SKM-1 treated with dmso at 0.1 percent for 144 hours (cell line): Measurements from ENCODE around the gene THBS2.

ENCODE experiments used
- DNase-seq: peaks from one replicate; lab custom pipeline; 2025; ENCODE audit not compliant: unreplicated experiment; lab: John Stamatoyannopoulos, UW

Gene THBS2

DNA sequence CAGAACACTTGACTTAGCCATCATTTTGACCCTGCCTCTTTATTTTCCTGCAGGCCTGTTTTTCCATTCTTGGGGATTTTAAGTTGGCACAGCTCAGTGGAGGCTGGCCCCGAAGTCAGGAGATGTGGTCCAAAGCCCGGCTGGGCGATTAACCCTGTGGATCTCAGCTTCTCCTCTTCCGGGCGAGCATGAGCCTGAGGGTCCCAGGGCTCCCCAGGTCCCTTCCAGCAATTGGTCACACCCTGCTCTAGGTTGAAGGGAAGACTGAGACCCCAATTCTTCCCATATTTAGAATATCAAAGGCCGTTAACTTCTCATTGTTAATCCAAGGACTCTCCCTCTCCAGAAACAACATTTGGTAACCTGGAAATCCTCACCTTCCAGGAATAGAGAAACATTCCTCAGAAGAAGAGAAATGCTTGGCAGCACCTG lies 2.3 kb downstream of the THBS2 start:
- DNase-seq, result no peak

DNA sequence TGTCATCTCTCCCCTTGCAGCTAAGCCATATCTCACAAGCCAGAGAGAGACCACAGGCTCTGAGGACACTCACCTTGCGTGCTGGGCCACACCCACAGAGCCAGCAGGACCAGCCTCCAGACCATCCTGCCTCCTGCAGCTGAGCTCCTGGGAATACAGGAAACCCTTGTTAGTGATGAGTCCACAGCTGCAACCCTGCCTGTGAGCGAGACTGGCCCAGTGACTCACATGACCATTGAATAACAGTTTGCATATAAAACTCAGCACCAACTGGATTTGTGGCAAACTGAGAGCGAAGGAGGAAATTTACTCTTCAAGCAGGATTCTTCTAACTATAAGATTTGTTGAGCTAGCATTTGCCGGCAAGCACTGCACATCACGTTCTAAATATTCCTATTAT lies 3.0 kb downstream of the THBS2 start:
- DNase-seq, result no peak

DNA sequence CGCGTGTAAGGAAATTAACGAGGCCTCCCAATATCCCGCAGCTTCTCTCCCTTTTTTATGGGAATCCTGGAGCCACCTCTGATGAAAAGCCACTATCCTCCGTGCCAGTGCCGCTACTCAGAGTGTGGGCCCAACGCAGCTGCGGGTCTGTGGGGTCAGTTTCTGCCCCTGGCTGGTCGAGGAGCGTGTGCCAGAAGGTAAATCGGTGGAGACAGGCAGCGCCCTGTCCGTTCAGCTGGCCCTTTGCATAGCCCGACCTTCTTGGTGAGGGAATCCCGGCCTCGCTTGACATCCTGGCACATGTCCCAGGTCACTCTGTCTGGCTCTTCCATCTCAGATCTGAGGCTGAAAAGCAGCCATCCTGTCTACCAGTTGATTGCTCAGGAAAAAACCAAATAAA lies 4.6 kb downstream of the THBS2 start:
- no peak for DNase-seq

DNA sequence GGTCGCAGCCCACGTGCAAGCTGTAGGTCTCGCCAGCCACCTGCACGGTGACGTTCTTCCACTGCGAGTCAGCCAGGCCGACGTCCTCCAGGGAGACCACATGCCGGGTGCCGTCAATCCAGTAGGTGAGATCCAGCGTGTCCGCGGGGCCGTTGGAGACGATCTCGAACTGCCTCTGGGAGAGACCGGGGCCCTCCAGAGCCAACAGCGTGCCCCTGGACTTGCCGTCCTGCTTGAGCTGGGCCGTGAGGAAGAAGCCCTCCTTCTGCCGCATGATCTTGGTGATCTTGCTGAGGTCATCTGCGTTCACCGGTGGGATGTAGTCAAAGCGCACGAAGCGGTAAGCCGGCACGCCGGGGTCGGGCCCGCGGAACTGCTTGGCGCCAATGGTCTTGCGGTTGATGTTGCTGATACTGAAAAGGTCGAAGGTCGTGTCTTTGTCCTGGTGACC lies 5.1 kb downstream of the THBS2 start:
- no peak for DNase-seq

DNA sequence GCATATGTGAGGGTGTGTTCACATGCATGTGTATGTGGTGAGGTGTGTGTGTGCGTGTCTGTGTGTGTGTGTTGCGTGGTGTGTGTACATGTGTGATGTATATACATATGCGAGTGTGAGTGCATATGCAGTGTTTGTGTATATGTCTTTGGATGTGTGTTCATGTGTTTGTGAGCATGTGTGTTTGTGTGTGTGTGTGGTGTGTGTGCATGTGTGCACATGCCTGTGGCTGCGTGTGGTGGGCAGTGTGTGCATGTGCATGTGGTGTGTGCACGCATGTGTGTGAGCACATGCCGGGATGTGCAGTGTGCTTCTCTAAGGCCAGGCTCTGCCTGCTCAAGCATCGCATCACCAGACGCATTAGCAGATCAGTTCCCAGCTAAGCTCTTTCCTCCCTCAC lies 5.7 kb downstream of the THBS2 start:
- no peak for DNase-seq

DNA sequence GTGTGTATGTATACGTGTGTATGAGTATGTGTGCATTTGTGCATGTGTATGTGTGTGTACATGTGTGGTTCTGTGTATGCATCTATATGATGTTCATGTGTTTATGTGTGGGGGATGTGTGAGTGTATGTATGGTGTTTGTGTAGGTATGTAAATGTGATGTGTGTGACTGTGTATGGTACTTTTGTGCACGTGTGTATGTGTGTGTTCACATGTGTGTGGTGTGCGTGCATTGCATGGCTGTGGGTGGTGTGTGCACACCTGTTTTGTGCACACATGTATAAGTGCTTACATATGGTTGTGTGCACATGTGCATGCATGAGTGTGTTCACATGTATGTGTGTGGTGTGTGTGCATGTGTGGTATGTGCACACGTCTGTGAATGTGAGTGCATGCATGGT lies 6.2 kb downstream of the THBS2 start:
- DNase-seq, result no peak

DNA sequence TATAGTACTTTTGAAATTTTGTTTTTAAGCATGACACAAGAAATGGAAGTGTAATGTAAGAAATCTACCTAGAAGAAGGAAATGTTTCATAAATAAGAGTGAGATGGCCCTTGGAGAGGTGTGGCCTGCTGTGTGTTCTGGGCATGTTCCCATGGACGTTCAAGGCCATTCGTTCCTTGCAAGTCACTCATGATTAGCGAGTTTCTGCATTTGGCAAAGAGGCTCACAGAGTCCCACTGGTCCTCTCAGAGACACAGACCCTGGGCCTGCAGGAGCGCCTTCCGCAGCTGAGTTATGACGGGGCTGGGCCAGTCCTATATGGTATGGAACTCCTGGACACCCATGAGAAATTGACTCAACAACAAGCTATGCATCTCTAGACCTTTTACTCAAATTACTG lies 7.2 kb downstream of the THBS2 start:
- no peak for DNase-seq

DNA sequence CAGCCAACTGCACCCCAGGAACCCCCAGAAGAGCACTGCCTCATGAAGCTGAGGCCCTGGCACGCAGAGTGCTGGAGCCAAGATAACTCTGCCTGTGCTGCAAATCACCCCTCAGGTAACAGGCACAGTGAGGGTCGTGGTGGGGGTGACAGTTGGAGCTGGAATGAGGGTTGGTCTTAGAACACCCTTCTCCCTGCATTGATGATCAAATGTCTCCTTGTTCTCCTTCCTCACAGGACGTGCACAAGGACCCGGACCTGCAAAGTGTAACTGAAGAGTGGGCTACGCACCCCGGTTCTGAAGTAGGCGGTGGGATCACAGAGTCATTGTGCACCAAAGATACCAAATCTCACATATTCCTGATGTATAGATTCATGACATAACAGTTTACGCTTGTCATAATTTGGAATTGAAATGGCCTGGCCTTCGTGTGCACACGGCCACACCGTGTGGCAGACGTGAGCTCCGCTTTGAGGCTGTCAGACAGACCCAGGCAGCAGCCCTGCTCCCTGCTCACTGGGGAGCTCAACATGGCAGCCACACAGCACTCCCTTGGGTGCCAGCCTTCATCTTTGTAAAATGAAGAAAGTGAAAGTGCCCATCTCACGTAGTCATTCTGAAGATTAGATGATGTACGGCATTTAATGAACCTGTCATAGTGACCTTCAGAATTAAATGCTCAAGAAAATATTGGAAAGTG lies 8.8 kb downstream of the THBS2 start:
- DNase-seq, result no peak

DNA sequence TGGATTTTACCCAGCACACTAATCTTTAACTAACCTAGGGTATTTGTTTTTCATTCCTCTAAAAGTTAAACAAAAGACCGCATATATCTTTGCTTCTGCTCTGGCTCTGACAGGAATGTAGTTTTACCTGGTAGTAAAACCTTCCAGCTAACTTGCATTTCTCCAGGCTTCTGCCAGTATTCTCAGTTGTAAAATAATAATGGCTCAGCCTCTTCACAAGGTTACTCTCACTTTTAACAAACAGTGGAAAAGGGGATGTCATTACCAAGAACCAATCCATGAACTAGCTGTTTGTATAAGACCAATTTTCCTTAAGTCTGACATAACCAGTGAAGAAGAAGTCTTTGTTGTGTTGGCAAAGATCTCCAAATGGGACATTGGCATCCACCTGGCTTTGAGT lies 10.0 kb downstream of the THBS2 start:
- DNase-seq, result no peak

DNA sequence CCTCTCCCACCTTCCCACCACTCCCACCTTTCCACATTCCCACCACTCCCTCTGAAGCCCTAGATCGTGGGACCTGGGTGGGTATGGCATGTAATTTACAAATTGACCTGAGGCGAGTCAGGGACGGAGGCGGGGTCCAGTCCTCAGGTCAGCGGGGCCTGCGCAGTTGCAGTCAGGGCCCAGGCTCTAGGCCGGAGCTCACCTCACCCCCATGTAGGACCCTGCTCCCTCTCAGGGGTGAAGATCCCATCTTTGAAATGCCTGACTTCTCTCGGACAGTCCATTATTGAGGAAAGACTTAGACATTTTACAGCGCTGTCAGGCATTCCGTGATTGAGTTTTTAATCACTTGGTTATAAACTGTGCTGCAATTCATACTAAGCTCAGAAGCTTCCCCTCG lies 10.5 kb downstream of the THBS2 start:
- no peak for DNase-seq

DNA sequence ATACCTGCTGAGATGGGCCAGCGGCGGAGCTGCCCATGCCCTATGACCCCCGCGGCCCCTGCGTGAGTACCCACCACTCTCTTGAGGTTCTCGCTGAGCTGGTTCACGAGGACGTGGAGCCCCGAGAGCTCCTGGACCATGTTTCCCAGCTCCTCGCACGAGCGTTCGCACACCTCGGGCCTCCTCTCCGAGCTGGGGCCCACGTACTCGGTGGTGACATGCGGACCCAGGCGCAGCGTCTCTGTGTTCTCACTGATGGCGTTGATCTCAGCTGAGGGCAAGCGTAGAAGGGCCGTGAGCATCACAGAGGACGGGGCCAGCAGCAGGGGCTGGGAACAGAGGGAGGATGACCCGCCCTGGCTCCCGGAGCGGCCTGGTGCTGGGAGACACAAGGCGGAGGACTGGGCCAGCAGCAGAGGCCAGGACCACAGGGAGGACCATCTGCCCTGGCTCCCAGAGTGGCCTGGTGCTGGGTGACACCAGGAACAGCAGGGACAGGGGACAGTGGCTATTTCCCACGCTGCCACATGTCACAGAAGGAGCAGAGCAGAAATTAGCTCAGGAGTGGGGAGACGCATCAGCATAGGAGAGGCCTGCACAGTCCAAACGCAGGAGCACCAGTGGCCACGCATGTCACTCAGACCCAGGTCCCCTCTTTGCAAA lies 11.8 kb downstream of the THBS2 start:
- no peak for DNase-seq

DNA sequence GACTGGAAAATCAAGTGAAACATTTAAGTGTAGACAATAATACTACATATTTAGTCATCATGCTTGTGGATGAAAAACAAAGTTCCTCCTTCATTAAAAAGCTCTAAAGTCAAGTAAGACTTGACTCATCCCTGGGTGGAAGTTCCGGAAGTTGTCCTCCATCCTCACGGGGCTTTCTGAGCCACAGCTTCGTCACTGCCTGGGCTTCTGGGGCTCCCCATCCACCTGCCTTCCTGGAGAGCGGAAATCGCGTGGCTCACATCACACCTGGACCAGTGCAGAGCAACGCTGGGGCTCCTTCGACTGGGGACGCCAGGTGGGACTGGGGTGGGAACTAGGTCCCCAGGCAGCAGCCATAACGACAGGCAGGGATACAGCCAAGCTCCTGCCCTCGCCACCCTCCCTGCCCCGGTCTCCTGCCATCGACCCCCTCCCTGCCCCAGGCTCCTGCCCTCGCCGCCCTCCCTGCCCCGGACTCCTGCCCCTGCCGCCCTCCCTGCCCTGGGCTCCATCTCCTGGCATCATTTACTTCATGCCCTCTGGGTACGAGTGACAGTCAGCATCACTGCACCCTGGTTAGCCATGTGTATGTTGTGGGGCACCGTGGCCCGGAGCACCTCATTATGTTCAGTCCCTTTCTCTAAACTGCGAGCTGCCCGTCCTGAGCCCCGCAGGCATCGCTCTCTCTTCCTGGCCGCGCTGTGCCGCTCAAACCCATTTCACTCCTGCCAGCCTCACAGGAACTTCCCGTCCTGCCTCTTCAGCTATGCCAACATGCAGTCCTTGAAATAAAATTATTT lies 12.9 kb downstream of the THBS2 start:
- no peak for DNase-seq

DNA sequence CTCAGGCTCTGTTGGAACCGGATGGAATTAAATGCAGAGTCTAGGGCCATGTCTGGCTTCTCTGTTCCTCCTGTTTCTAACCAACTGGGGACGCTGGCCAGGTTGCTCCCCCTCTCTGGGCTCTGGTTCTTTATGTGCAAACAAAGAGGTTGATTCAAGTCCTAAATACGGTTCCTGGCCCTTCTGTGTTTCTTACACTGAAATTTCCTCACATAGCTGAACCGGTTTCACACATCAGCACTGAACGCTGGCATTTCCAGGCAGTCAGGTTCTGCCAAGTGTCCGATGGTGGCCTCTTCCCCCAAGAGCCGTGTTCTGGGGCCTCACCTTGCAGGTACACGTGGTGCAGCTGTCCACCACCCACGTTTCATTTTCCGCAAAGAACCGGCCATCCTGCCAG lies 13.5 kb downstream of the THBS2 start:
- no peak for DNase-seq

DNA sequence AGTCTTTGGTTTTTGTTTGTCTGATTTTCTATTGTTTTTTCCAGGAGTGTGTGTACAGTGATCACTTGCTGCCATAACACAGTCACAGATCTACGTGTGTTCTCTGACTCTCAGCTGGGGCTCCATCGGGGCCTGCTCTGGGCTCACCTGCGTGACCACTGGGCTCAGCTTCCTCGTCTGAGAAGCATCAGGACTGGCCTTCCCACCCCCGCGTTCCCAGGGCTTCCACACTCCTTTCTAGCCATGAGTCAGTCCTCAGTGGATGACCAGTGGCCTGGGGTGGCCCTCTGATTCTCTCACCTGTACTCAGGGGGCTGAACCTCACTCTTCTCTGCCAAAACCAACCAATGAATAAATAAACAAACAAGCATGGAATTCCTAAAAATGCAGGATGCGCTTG lies 14.5 kb downstream of the THBS2 start:
- no peak for DNase-seq

DNA sequence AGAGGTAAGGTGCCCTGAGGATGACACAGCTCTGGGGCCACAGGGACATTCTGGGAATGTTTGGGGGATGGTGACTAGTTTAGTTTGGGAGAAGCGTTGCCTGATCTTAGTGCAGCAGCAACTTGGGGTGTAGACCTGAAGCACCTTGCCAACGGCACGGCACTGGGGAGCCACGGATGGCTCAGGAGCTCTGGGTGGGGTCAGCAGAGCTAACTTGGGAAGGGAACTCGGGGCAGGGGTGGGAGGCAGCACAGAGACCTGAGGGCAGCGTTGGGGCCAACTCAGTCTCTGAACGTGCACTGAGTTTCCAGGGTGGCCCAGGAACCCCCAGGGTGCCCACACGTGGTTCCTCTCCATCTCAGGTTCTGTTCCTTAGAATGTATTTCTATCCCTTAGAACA lies 14.9 kb downstream of the THBS2 start:
- DNase-seq, result no peak

DNA sequence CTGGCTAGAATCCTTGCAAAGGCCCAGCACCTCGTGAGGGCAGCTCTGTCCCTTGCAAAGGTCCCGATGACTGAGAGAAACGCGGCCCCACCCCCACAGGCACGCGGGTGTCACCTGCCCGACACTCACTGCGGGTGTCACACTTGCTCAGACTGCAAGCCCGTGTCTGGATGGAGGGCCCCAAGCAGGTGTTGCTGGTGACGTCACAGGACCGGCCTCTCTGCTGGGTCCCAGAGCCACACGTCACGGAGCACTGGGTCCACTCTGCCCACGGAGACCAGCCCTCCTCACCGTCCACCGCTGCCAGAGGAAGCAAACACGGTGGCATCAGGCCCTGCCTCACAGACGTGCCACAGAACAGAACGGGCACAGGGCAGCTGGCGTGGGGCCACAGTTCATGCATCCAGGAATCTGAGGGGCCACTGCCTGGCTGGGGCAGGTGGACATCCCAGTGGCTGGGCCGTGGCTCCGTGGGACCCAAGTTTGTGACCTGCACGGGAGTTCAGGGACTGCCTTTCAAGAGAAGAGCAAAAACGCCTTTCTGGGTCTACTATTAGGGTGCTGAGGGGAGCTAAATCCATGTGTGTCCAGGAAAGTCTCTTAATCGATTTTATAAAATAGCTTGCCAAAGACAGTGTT lies 16.0 kb downstream of the THBS2 start:
- no peak for DNase-seq

DNA sequence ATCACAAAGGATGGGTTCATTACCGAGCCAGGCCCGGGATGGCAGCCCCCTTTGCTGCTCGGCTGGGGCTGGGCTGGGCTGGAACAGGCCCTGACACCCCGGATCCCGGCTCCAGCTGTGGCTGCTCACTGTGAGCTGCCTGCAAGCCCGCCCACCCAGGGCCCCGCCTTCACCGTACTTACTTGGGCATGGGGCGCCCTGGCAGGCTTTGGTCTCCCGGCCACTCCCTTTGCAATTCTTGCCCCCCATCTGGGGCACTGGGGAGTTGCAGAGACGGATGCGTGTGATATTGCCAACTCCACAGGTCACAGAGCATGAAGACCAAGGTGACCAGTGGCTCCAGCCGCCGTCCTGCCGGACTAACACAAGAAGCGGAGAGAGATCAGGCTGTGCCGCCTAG lies 16.7 kb downstream of the THBS2 start:
- DNase-seq, result no peak

DNA sequence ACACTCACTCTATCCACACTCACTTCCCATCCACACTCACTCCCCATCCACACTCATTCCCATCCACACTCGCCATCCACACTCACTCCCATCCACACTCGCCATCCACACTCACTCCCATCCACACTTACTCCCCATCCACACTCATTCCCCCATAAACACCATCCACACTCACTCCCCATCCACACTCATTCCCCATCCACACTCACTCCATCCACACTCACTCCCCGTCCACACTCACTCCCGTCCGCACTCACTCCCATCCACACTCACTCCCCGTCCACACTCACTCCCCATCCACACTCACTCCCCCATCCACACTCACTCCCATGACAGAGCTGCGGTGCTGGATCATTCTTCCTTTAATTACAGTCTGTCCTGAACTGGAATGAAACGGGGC lies 17.1 kb downstream of the THBS2 start:
- DNase-seq, result no peak

DNA sequence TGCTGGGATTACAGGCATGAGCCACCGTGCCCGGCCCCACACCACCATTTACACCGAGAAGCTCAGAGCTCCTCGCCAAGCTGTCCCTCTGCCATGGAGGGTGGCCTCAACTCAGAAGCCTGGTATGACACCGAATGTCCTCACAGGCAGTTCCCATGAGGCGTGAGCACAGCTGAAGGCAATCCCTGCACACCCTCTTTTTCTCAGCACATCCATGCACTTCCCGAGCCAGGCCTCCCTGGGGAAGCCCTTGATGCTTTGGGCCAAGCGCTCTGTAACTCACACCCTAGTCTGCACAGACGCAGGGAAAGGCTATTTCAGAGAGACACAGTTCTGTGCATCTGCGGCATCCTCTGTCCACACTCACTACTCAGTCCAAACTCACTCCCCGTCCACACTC lies 18.4 kb downstream of the THBS2 start:
- DNase-seq, result no peak

DNA sequence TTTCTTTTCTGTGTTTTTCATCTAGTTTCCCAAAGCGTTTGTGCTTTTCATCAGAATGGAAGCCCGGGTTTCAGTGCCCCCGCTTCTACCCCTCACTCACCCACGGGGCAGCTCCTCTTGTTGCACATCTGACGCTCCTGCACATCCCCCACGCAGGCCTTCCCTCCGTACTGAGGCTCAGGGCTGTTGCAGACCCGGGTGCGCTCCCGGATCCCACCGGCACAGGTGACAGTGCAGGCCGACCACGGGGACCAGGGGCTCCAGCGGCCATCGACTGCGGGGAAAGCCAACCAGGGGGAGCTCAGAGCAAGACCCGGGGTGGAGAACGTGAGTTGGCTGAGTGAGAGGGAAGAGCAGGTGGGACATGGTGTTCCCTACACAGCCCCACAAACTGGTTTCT lies 19.0 kb downstream of the THBS2 start:
- no peak for DNase-seq

DNA sequence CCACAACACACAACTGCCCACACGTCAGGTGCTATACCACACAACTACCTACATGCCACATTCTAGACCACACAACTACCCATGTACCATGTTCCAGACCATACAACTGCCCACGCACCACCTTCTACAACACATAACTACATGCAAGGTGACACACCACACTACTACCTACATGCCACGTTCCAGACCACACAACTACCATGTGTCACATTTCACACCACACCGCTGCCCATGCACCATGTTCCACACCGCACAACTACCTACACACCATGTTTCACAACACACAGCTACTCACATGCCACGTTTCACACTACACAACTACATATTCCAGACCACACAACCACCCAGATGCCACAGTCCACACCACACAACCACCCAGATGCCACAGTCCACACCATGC lies 19.8 kb downstream of the THBS2 start:
- no peak for DNase-seq

DNA sequence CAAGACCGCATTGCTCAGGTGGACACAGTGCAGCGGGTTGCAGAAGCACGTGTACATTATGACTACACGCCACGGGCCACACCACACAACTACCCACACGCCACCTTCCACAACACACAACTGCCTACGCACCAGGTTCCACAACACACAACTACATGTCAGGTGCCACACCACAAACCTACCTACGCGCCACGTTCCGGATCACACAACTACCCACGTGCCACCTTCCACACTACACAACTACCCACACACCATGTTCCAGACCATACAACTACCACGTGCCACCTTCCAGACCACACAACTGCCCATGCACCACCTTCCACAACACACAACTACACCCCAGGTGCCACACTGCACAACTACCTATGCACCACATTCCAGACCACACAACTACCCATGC lies 20.5 kb downstream of the THBS2 start:
- no peak for DNase-seq
